Stimulated activated CD4-positive, alpha-beta T cell treated with anti-CD3 and anti-CD28 coated beads, Interleukin-15, amount 100 ng/mL, for 1 hour (primary cell): ENCODE data around the gene ATP6V1G3.
"Not testable (repeated sequence)": the region's sequence is repeated elsewhere in the genome, so short reads cannot be mapped to it uniquely, and the experiment has no call there.

ENCODE experiments used
- DNase-seq, 2 donors: peaks; one replicate each; pipeline ENCODE4 v3.0.0-alpha.2; 2020; ENCODE audit warnings: low read depth in 1 of 2, low spot score in 1 of 2

Gene ATP6V1G3

DNA sequence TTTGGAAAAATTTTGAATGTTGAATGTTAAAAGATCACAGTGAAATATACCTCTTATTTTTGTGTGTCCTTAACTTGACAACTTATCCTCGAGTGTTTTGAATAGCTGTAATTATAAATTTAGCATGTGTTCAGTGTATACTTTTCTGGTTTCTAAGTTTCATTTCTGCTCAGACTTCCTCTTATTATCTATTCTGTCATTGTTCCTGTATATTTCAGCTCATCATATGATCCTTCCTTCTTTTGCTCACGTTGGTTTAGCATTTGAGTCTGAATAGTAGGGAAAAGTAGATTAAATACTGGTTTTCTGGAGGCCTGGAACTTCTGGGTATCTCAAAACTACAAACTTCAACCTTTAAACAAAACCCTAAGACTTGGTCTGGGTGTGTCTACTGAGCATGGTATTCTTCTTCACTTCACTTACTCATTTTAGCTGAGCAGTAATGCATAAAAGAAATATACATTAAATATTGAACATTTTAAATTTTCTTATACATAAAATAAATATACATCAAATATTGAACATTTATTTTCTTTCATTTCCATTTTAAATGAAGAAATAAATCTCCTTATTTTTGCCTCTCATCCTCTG is 3.3 kb upstream of the ATP6V1G3 start:
- no peak for DNase-seq

DNA sequence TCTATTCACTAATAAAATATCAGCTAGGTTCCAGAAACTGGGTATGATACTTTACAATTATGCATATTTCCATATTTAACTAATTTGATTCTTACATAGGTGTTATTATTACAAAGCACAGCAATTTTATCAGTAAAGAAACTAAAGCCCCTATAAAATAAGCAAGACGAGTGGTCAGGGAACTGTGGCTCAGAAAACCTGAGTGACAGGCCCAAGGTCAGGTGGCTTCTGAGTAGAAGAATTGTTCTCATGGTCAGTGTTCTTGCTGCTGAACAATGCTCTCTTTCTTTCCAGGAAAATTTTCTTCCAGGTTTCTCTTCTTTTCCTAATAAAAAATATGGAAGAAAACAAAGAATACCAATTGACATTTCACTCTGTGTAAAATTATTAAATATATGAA is 2.2 kb upstream of the ATP6V1G3 start:
- DNase-seq: no peak

DNA sequence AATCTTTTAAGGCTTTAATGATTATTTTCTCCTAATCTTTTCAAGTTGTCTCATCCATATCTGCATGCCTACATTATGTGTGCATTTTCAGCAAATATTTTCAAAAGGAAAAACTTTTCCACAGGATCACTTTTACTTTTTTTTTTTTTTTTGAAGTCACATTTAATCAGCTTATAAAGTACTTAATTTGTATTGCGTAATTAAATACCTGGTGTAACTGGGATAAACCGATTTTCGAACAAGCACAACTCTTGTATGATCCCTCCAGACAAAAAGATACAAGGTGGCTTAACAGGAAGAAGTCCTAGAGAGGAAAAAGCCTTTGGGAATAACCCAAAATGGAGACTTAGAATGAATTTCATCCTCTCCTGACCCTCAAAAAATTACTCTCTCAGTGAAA is 1.3 kb upstream of the ATP6V1G3 start:
- no peak for DNase-seq

DNA sequence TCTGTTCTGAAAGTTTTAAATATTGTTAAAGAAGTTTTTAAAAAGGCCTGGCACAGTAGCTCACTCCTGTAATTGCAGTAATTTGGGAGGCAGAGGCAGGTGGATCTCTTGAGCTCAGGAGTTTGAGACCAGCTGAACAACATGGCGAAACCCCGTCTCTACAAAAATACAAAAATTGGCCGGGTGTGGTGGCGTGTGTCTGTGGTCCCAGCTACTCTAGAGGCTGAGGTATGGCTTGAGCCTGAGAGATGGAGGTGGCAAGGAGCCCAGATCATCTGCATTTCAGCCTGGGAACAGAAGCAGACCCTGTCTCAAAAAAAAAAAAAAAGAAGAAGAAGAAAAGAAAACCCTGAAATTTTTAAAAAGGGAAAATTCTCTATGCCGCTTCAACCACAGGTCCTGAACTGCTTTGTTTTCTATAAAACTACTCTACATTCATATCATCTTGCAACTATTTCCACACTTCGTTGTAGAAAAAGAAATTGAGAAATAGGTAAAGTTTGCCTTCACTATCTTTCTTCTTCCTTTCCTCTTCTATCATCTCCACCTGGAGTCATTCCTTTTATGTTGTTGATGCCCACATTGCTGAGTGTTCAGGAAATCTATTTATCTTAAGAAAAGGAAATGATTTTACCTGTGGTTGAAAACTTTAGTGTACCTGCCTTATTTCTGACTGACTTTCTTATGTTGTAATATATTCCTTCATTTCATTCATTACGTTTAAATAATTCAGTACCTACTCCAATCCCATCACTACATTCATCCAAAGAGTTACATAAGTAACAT is 1.7 kb downstream of the ATP6V1G3 start:
- DNase-seq: no peak

DNA sequence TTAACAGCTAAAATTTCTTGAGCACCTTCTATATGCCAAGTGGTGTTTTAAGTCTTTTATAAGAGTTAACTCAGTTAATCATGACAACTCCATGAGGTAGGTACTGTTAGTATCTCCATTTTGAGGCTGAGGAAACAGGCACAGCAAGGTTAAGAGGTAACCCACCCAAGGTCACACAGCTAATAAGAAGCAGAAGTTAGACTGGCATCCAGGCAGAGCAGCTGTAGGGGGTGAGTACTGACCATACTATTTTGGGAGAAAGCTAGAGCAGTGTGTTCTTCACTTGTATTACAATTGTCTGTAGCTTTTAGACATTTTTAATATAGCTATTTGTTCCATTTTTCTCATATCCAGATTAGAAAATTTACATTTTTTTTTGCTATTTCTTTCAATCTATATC is 4.8 kb downstream of the ATP6V1G3 start:
- no peak for DNase-seq

DNA sequence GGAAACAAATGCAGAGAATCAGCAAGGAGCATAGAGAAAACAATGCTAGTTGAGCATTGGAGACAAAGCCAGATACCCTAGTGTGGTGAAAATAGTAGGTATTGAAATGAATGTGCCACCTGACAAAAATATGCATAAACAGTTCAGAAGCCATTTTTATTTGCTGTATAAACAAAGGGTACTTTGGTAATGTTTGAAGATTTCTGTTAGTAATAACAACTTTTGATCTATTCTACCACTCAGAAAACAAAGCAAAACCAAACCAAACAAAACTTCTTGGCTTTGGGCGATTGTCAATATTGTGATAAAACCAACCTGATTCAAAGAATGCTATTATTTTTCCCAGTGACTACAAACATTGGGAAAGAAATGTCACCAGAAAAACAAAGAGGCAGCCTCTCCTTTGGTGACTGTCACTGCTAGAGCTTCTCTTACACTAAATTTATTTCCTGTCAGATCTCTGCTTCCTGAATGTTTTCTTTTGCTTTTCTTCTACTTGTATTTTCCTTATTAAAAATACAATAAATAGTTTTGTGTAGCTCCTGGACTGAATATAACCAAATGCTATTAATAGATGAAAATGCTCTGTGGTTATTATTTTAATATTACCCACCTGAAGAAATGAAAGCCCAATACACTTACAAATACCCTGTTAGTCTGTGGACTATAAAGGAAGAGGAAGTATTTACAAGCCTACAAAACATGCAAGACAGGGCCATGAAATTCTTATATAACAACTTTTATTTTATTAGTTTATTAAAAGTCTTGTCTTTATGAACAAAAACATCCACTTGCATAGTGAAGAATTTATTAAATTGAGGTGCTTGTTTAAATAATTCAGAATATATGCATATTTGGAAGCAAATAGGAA is 5.7 kb downstream of the ATP6V1G3 start:
- no peak for DNase-seq

DNA sequence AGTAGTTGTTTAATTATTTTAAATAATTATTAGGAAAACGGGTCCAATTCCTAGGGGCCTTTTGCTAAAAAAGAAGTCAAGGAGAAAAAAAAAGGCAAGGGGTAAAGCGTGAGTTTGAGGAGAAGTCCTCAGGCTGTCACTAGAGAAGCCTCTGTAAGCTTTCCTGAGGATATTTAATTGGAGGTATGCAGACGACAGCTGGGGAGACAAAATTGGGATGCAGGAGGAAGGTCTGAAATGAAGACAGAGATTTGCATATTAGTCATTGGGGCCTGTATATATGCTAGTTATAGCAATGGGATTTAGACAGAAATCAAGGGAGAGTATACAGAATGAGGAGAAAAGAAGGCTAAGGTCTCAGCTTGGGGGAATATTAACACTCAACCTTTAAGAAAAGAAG is 8.6 kb downstream of the ATP6V1G3 start:
- DNase-seq: no peak

DNA sequence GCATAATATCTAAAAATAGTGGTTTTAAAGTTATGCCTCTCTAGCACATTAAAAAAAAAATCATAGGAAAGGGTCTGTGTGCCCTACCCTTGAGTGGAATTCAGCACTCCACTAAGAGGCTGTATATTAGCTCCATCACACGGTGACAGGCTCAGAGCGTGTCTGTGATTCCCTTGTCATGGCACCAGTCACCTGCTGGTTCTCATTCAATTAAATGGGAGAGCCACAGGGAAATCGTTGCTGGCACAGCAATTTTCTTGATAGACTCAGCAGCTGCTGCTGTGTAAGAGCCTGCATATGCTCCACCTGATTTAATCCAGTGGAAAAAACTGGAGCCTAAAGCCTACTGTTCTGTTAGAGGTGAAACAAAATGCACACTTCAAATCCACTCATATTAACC is 9.5 kb downstream of the ATP6V1G3 start:
- no peak for DNase-seq

DNA sequence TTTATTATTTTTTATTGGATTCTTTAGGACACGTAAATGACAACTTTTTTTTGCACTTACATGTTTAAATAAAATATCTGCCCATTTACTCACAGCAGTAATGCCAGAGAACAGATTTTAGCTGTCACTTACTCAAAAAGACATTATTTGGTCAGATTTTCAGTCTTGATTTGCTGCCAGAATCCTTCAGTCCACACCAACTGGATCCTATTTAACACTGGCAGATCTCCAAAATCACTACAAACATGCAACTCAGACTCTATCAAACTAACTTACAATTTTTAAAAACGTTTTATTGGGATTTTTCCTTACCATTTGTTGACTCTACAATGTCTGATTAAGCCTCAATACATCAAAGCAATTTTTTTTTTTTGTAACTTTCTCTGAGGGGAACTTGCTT is 11.1 kb downstream of the ATP6V1G3 start:
- DNase-seq: no peak

DNA sequence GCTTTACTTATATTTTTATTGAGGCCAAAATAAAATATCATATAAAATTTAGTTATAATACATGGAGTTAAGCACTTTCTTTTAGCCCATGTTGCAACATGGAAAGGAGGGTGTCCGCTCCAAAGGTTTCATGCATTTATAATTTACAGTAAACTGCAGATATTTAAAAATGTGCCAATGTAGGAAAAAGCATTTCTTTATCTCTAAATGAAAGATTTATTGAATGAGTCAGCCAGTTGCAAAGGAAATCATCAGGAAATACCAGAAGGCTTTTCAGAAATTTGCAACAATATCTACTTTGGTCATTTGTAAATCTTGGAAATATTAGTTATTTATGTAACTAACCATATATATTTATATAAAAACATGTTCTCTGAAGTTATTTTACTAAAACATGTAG is 12.1 kb downstream of the ATP6V1G3 start:
- no peak for DNase-seq

DNA sequence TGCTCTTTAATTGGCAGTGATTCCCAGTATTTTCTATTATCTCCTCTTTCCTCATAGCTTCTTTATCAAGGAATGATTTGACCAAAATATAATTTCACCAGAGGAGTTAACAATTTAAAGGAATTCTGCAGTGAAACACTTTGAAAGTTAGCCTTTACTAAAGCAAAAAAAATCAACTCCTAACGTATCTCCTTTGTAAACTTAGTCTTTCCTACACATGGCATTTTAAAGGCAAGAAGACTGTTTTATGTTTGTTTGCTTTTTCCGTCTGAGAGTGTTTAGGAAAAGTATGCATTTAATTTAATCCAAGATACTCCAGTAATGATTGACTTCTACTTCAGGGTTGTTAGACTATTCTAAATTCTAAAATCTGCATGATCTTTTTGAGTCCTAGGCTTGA is 15.9 kb downstream of the ATP6V1G3 start:
- DNase-seq: no peak

DNA sequence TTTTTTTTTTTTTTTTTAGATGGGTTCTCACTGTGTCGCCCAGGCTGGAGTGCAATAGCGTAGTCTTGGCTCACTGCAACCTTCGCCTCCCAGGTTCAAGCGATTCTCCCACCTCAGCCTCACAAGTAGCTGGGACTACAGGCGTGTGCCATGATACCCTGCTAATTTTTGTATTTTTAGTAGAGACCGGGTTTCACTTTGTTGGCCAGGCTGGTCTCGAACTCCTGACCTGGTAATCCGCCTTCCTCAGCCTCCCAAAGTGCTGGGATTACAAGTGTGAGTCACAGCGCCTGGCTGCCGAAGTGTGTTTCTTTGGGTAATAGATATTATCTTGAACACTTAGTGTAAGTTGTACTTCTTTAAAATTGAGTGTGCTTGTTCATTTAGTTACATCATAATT is 16.4 kb downstream of the ATP6V1G3 start:
- DNase-seq: not testable (repeated sequence)

DNA sequence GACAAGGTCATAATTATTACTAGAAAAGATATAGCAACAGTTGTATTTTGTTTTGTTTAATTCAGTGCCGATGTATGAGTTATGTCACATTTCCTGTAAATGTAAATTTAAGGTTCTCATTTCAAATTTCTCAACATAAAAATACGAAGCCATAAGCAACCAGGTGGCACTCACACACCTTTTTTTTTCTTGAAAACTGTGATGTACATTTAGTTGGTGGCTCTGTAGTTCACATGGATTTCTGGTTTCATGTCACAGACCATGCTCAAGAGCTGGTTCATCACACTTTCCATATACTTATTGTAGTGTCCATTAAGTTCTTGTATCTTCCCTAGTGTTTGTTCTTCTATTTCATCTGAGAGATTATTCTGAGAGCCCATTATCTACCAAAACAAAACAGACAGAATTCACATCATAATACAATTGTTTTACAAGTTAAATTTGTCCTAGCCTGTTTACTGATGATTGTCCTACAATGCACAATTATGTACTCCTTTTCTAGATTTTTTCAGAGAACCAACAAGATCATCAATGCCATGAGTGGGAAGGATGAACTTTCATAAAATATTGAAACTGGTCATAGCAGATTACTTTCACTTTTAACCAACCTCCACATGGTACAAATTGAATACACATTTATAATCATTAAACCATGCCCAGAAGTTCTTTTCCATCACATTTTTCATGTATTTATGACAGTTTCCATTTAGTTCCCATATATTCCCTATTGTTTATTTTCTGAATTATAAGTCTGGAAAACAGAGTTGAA is 17.1 kb downstream of the ATP6V1G3 start:
- no peak for DNase-seq

DNA sequence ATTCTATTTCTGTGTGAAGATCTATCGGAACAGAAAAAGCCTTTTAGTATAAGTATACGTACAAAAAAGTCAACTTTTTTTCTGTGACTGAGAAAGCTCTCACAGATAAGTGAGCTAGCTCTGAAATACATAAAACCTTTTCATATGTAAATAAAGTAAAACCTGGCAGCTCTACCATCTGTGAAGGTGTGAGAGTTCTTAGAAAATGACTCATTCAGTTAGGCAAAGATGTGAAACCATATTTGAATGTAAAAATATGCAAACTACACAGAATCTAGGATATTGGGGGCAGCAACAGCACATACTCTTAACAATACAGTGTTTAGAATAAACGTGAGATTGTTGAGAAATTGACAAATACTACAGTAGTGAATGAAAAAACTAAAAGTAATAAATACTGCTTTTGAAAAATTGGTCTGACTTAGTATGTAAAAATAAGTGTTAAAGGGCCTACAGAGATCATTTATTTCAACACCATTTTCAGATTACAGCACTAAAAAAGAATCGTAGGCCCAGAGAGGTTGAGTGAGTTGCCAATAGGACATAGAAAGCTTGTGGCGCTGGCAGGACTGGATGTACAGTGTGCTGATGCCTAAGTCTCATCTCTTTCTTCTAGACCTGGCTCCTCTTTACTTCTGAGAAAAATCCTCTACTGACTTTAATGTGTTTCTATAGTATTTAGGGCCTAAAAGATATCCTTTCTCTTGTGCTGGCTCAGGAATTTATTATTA is 19.8 kb downstream of the ATP6V1G3 start:
- no peak for DNase-seq

DNA sequence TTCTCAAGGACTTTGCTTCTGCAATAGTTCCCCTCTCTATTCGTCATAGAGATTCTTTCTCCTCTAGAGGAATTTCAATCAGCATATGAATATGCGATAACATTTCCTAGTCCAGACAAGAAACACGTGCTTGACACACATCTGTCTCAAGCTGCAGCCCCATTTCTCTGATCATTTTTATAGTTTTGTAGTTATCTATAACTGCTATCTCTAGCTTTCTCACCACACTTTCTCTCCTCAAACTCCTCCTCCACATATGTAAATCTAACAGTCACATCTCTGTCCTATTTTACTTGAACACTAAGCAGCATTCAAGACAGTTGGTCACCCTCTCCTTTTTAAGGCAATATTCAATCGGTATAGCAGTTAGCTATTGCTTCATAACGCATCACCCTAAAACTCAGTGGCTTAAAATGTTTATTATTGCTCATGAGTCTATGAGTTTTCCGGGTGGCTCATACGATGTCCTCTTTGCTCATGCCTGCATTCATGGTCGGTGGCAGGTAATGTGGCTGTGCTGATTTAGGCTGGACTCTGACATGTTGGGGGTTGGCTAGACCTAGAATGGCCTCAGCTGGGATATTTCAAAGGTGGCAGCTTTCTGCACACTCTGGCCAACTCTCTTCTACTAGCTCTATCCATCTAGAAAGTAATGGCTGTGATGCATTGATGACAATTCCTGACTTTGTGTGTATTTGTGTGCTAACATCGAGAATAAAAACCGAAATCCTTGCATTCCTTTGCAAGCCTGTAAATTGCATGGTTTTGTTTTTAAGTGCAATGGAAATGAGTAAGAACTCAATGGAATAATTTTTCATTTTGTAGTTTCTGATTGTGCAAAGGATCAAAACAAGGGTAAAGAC is 20.6 kb downstream of the ATP6V1G3 start:
- no peak for DNase-seq

DNA sequence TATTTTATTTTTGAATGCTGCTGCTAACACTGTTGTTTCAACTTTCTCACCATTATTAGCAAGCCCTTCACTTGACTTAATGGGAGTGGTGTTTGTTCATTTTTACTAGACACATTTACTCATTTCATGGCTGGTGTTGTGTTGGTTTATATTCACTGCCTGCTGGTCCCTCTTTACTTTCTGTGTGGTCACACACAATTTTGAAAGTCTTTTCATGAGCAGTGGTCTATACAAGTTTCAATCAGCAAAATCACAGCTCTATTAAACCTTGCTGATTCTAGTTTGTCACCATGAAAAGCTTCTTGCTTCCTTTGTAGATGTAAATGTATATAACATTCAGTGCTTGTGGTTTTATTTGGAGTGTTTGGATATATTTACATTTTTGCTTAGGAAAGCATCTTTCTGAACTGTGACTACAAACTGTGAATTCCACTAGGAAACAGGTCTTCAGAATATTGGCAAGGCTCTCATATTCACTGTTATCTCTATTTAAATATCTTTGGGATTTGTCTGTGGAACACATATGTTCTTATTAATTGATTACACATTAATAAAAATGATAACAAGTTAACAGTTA is 22.8 kb downstream of the ATP6V1G3 start:
- DNase-seq: no peak

DNA sequence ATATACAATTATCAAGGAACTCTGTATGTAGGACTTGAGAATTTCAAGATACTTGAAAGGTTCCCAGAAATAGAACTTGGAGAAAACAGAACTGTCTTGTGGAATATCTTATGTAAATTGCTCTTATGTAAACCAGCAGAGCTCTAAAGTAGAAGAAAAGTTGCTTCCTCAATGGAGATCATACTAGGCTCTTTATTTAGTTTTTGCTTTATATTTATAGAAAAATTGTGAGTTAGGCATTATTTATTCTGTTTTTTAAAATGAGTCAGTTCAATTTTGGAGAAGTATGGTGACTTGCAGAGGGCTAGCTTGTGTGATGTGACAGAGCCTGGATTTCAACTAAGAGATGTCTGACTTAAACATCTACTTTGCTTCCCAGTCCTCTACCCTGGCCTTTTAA is 40.4 kb downstream of the ATP6V1G3 start:
- no peak for DNase-seq

DNA sequence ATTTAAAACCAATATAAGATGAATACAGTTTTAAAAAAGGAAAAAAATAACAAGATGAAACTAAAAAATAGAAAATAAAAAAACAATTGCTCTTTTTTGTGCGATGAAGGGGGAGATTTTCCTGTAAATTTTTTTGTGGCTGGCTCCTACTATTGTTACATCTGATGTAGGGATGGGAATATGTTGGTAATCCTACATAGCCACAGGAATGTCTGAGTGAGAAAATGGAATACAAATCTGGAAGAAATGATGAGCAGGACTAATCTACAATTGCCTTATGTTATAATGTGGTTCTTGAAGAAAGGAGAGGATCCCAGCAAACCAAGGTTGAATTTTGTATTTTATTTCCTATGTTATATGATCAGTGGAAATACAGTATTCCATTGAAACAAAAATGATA is 40.9 kb downstream of the ATP6V1G3 start:
- no peak for DNase-seq

DNA sequence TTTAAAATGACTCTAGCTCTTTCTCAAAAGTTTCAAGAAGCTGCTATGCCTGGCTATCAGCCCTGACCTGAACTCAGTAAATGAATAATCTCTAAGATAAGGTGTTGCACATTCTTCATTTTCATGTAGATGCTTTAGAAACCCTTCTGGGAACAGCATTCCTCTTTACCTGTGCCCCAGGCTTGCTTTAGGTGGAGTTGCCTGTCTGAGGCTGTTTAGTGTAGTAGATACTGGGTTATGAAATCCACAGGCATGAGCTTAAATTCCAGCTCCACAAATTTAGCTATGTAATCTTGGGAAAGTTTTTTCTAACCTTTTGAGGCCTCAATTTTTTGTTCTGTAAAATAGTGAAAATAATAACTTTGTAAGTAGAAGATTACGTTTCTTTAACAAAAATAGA is 41.6 kb downstream of the ATP6V1G3 start:
- no peak for DNase-seq

DNA sequence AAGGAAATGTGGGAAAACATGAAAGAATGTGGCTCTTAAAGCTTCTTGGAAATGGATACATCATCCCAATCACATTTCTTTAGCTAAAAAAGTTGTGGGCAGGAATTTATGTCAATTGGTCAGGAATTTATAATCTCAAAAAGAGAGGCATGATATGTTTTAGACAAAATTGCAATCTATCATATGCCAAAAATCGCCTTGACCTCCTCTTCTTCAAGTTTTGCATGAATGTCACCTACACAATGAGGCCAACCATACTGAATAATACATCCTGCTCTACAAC is 42.4 kb downstream of the ATP6V1G3 start:
- DNase-seq: no peak
